ENCODE measurements around the gene RBM14. TPM values are rescaled to one million over a fixed set of nuclear protein-coding genes. Genes with fewer than 3 reads are reported as not detected.

RBM14 gene
- total and polyA plus RNA-seq, 2 donors (not counting 3 experiments of a cell fraction or from before 2014, with no cell fraction given), result 44.0 to 104 TPM

GRCh38 chr11:66570079-66570849 is 46.2 kb upstream of the RBM14 start:
- ChIA-PET POLR2A (no interaction called here), CTCF (interaction anchor here (1.1 to 2.9 kb wide), 4 partner anchors 7 to 184 kb away, joined by 3 to 18 read pairs (median 10); partner anchors contain the start of genes ACTN3, RBM4B and ZDHHC24)
- DNase-seq (ENCODE audit: low read depth, low spot score), result no peak
- peaks cover 3% of the 10 kb centered on the region for H3K4me1 ChIP-seq (ENCODE audit: control insufficient read depth, extremely low read depth, insufficient read depth, low read length)
- no TSS peak for BruUV-seq (replicated peaks)
- TF ChIP-seq POLR2A (IDR thresholded peaks at IDR 0.05; ENCODE audit: low read depth, low read length) (no peak), JUN (IDR thresholded peaks at IDR 0.05; ENCODE audit: borderline replicate concordance, insufficient read depth, insufficient read length, low read depth) (no peak)
- no peak overlapping the region for H3K9ac ChIP-seq (replicated peaks; ENCODE audit: extremely low read depth, insufficient read depth, low read length)
- no peaks in the 10 kb centered on the region for H3K79me2 ChIP-seq (ENCODE audit: control insufficient read depth, insufficient read depth, low read length)
- H3K36me3 ChIP-seq (ENCODE audit: control insufficient read depth in 2 of 2, extremely low read depth in 1 of 2, insufficient read depth in 2 of 2, low read length in 2 of 2), result no peaks in the 10 kb centered on the region
- no peak overlapping the region for H2AFZ ChIP-seq (ENCODE audit: low read depth, low read length)
- no peak overlapping the region for H3K4me2 ChIP-seq (ENCODE audit: insufficient read depth, low read length)
- intact Hi-C loops (cut with micrococcal nuclease) (no loop called here), dilution Hi-C loops (cut with MboI; ENCODE audit: extremely low pct_ligation_motif_present, low sequenced_read_pairs) (no loop called here)
- no peaks in the 10 kb centered on the region for H3K9me1 ChIP-seq (replicated peaks; ENCODE audit: control insufficient read depth, extremely low read depth, insufficient read depth, low read length)
- no peak overlapping the region for H3K4me3 ChIP-seq (replicated peaks in 1 of 3; ENCODE audit: insufficient read depth in 1 of 3, low read depth in 1 of 3, low read length in 3 of 3)
- no peaks in the 10 kb centered on the region for H4K20me1 ChIP-seq (replicated peaks; ENCODE audit: control insufficient read depth, extremely low read depth, insufficient read depth, low read length)
- FAIRE-seq, result no peak
- no peaks in the 10 kb centered on the region for H3K27me3 ChIP-seq (ENCODE audit: control insufficient read depth in 2 of 2, insufficient read depth in 2 of 2, low read length in 2 of 2)
- no peaks in the 10 kb centered on the region for H3K9me3 ChIP-seq (replicated peaks; ENCODE audit: control insufficient read depth, insufficient read depth, low read length)
- no peak overlapping the region for H3K27ac ChIP-seq (ENCODE audit: insufficient read depth, low read depth, low read length)

DNA sequence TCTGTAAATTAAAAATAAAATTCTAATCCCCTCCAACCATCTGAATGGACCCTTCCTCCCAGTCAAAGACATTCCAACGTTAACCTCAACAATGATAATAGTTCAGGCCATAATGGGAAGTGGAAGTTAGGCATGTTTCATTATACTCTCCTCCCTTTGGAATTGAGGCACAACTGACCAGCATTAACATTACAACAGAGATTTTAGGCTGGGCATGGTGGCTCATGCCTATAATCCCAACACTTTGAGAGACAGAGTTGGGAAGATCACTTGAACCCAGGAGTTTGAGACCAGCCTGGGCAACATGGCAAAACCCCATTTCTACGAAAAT is 45.6 kb upstream of the RBM14 start:
- no peaks in the 10 kb centered on the region for H3K9me1 ChIP-seq (replicated peaks; ENCODE audit: control insufficient read depth, extremely low read depth, insufficient read depth, low read length)
- no peak overlapping the region for H3K4me2 ChIP-seq (ENCODE audit: insufficient read depth, low read length)
- ChIA-PET POLR2A (no interaction called here), CTCF (no interaction called here)
- no peak overlapping the region for H3K9ac ChIP-seq (replicated peaks; ENCODE audit: extremely low read depth, insufficient read depth, low read length)
- no peak overlapping the region for H3K4me3 ChIP-seq (replicated peaks in 1 of 3; ENCODE audit: insufficient read depth in 1 of 3, low read depth in 1 of 3, low read length in 3 of 3)
- dilution Hi-C loops (cut with MboI; ENCODE audit: extremely low pct_ligation_motif_present, low sequenced_read_pairs), result no loop called here
- no peaks in the 10 kb centered on the region for H4K20me1 ChIP-seq (replicated peaks; ENCODE audit: control insufficient read depth, extremely low read depth, insufficient read depth, low read length)
- H3K36me3 ChIP-seq (ENCODE audit: control insufficient read depth in 2 of 2, extremely low read depth in 1 of 2, insufficient read depth in 2 of 2, low read length in 2 of 2), result no peaks in the 10 kb centered on the region
- H3K79me2 ChIP-seq (ENCODE audit: control insufficient read depth, insufficient read depth, low read length), result no peaks in the 10 kb centered on the region
- H3K27me3 ChIP-seq (ENCODE audit: control insufficient read depth in 2 of 2, insufficient read depth in 2 of 2, low read length in 2 of 2), result no peaks in the 10 kb centered on the region
- peaks cover 3% of the 10 kb centered on the region for H3K4me1 ChIP-seq (ENCODE audit: control insufficient read depth, extremely low read depth, insufficient read depth, low read length)
- H3K9me3 ChIP-seq (replicated peaks; ENCODE audit: control insufficient read depth, insufficient read depth, low read length), result no peaks in the 10 kb centered on the region
- H2AFZ ChIP-seq (ENCODE audit: low read depth, low read length), result no peak overlapping the region
- DNase-seq (ENCODE audit: low read depth, low spot score) (no peak), FAIRE-seq (no peak)
- no peak overlapping the region for H3K27ac ChIP-seq (ENCODE audit: insufficient read depth, low read depth, low read length)
- no TSS peak for BruUV-seq (replicated peaks)
- intact Hi-C loops (cut with micrococcal nuclease), result no loop called here
- TF ChIP-seq JUN (IDR thresholded peaks at IDR 0.05; ENCODE audit: borderline replicate concordance, insufficient read depth, insufficient read length, low read depth) (no peak), POLR2AphosphoS5 (IDR thresholded peaks at IDR 0.05; ENCODE audit: insufficient read depth, low read depth, low read length) (no peak), EZH2 (IDR thresholded peaks at IDR 0.05; ENCODE audit: borderline replicate concordance, low read depth, low read length, severe bottlenecking) (no peak), MYC (IDR thresholded peaks at IDR 0.05; ENCODE audit: low read depth, low read length) (no peak), POLR2A (IDR thresholded peaks at IDR 0.05; ENCODE audit: low read depth, low read length) (no peak), CTCF (IDR thresholded peaks at IDR 0.05; ENCODE audit: extremely low read depth in 1 of 2, insufficient read depth in 1 of 2, low read depth in 1 of 2, low read length in 2 of 2) (no peak)
- TF ChIP-seq, protein P1, sequence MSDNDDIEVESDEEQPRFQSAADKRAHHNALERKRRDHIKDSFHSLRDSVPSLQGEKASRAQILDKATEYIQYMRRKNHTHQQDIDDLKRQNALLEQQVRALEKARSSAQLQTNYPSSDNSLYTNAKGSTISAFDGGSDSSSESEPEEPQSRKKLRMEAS (IDR thresholded peaks at IDR 0.05; ENCODE audit: insufficient read depth, insufficient read length), result no peak
